Activated CD8-positive, alpha-beta memory T cell treated with anti-CD3 and anti-CD28 coated beads, Interleukin-2, amount 50 U/mL, for 4 hours (primary cell): Measurements from ENCODE around the gene MSL2.
"Not testable (repeated sequence)": the region's sequence is repeated elsewhere in the genome, so short reads cannot be mapped to it uniquely, and the experiment has no call there.

ENCODE experiments used
- DNase-seq: peaks from one replicate; pipeline ENCODE4 v3.0.0-alpha.2; 2020

The MSL2 gene

DNA sequence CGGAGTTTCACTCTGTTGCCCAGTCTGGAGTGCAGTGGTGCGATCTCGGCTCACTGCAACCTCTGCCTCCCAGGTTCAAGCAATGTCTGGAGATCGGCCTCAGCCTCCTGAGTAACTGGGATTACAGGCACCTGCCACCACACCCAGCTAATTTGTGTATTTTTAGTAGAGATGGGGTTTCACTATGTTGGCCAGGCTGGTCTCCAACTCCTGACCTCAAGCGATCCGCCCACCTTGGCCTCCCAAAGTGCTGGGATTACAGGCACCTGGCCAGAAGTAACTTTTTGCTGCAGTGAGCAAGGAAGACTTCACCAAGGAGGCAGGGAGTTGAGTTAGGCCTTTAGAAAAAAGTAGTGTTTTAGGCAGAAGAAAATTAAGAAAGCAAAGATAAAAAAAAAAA is 3.9 kb downstream of the MSL2 start:
- not testable (repeated sequence) for DNase-seq

DNA sequence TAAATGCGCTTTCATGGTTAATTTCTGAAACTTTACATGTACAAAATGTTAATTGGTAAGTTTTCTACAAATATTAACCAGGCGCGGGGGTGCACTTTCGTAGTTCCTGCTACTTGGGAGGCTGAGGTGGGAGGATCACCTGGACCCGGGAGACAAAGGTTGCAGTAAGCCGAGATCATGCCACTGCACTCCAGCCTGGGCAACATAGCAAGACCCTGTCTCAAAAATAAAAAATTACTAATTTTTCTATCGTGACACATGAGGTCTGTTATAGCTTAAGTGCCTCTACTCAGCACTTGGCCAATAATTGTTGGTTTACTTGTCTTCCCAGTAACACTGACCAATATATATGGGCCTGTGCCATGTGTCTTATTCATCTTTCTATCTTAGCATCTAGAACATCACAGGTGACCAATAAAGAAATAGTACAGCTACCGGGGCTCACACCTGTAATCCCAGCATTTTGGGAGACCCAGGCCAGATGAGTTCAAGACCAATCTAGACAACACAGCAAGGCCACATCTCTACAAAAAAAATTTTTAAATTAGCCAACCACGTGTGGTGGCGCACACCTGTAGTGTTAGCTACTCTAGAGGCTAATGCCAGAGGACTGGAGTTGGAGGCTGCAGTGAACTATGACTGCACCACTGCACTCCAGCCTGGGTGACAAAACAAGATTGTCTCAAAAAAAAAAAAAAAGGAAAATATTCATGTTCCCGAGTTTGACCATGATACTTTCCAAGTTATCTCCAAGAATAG is 6.1 kb downstream of the MSL2 start:
- no peak for DNase-seq

GRCh38 chr3:136189043-136189442 is 7.1 kb downstream of the MSL2 start:
- no peak for DNase-seq

GRCh38 chr3:136187868-136188267 is 8.3 kb downstream of the MSL2 start:
- no peak for DNase-seq

DNA sequence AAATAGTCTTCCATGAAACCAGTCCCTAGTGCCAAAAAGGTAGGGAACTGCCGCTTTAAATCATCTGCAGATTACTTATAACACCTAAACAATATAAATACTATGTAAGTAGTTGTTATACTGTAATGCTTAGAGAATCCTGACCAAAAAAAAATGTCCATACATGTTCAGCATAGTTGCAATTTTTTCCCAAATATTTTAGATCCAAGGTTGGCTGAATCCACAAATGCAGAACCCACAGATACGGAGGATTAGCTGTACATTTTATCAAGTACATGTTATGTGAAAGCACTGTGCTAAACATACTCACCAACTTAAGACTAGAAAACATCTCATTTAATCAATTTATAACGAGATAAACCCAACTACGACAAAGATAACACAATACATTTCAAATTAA is 9.3 kb downstream of the MSL2 start:
- no peak for DNase-seq

- no peak for DNase-seq
Measured at GRCh38 chr3:136186344-136186743, 9.8 kb downstream of the MSL2 start.

DNA sequence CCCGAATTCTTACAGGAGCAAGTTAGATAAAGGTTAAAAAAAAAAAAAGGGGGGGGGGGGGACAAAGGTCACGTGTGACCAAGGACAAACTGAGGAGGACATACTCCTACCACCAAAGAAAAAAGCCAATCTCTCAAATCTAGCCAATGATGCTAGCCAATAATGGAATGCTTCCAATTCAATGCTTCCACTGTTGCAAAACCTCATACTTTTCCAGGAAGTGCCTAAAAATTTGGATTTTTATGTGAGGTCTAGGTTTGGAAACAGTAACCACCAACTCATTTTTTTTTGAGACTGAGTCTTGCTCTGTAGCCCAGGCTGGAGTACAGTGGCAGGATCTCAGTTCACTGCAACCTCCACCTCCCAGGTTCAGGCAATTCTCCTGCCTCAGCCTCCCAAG is 11.4 kb downstream of the MSL2 start:
- no peak for DNase-seq

DNA sequence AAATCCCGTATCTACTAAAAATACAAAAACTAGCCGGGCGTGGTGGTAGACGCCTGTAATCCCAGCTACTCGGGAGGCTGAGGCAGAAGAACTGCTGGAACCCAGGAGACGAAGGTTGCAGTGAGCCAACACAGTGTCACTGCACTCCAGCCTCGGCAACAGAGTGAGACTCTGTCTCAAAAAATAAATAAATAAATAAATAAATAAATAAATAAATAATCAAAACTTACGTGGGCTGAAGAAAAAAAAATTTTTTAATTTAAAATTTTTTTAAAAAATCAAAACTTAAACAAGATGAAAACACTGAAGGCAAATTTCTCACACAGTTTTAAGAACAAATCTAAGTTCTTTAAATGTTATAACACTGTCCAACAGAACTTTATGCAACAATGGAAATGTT is 14.4 kb downstream of the MSL2 start:
- no peak for DNase-seq

DNA sequence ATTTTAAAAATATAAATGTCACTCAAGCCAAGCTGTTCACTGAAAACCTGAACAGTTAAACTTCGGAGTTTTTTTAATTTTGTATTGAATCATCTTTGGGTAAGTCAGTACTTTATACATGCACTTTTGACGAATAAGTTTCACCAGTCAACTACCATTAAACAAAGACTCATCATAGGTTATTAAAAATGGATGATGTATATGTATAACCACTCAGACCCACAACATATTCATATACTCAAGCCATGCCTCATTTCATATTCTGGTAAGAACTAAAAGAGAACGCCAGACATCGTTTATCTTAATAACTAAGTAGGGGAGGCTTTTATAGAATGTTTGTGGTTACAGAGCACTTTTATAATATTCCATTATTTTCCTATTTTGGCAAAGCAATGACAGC is 18.3 kb downstream of the MSL2 start:
- no peak for DNase-seq

- no peak for DNase-seq
Measured at GRCh38 chr3:136173939-136174490, 22.1 kb downstream of the MSL2 start.

DNA sequence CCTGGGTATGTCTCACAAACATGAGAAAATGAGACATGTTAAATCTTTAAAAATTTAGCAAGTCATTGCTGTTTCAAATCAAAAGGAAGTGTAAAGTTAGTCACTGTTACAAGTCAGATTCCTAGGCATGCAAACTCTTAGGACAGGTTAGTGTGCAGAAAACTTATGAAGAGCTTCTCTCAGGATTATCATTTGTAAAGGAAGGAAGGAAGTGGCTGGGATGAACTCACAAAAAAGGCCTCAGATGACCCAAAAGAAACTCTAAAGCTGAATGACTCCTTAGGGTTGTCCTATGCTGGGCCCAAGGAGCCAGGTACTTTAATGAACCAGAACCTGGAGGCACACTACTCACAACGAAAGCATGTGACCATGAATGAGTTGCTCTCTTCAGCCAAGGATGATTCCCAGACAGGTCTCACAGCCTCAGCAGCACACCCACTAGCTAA is 25.0 kb downstream of the MSL2 start:
- no peak for DNase-seq

DNA sequence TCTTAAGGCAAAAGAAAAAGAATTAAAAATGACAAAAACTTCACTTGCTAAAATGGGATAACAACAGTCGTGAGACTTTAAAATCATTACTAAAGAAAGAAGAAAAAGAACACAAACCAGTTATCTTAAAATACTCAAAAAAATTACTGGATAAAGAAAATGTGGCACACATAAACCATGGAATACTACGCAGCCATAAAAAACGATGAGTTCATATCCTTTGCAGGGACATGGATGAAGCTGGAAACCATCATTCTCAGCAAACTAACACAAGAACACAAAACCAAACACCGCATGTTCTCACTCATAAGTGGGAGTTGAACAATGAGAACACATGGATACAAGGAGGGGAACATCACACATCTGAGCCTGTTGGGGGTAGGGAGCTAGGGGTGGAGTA is 27.9 kb downstream of the MSL2 start:
- DNase-seq, result not testable (repeated sequence)

DNA sequence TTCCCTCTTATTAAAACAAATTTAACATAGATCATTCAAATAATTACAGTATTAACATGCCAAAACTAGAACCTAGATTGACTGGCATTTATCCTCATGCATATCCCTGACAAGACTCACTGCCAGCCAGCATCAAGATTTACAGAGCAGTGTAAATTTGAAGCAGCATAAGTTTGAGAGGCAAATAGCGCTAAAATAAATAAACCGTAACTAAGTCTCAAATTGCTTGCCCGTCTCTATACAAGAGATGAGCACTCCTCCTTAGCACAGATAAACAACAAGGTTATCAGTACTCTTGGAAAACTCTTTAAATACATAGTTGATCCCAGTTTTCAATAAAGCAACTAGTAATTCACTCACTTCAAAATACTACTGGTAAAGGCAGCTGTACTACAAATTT is 29.6 kb downstream of the MSL2 start:
- DNase-seq, result no peak

DNA sequence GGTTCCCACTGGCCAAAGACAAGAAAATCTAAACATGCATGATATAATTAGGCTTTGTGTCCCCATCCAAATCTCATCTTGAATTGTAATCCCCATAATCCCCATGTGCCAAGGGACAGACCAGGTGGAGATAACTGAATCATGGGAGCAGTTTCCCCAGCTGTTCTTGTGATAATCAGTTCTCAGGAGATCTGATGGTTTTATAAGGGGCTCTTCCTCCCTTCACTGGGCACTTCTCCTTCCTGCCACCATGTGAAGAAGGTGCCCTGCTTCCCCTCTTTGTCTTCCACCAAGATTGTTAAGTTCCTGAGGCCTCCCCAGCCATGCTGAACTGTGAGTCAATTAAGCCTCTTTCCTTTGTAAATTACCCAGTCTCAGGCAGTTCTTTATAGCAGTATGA is 32.5 kb downstream of the MSL2 start:
- DNase-seq, result not testable (repeated sequence)

- no peak for DNase-seq
Measured at GRCh38 chr3:136162322-136162721, 33.8 kb downstream of the MSL2 start.

GRCh38 chr3:136161516-136161915 is 34.6 kb downstream of the MSL2 start:
- no peak for DNase-seq

GRCh38 chr3:136152963-136153362 is 43.2 kb downstream of the MSL2 start:
- DNase-seq, result no peak

GRCh38 chr3:136152176-136152843 is 43.8 kb downstream of the MSL2 start:
- no peak for DNase-seq

DNA sequence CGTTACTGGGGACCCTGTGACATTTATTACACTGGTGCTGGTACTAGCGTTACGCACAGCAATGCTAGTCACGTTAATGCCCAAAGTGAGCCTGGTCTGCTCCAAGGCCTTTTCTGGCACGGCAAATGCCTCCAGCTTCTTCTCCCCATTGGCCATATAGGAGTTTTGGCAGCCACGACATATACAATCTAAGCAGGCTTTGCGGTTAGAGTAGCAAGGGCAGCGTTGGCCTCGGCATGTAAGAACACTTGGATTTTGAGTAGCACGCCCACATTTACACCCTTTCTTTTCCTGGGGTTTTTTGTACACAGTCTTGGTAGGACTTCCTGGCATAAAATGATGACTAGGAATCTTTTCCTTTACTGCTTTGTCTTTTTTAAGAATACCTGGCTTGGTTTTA is 44.9 kb downstream of the MSL2 start:
- no peak for DNase-seq

GRCh38 chr3:136149667-136150066 is 46.5 kb downstream of the MSL2 start:
- no peak for DNase-seq

- no peak for DNase-seq
Measured at GRCh38 chr3:136146981-136147729, 49.0 kb downstream of the MSL2 start.

GRCh38 chr3:136144397-136144796 is 51.7 kb downstream of the MSL2 start:
- DNase-seq, result not testable (repeated sequence)

DNA sequence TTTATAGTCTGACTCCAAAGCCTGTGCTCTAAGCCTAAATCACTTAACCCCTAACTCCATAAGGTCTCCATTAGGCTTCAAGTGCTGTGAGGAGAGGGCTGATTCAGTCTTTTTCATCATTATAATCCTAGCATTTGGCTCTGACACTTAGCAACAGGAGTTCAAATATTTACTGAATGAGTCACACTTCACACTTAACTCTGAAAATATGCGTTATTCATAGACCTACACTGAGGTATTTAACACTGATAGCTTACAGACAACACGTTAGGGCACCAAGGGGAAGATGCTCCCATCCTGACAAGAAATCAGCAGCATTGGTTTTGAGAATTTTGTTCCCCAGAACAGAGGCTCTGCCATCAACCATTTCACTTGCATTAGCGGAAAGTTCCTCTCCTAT is 53.5 kb downstream of the MSL2 start:
- DNase-seq, result no peak

DNA sequence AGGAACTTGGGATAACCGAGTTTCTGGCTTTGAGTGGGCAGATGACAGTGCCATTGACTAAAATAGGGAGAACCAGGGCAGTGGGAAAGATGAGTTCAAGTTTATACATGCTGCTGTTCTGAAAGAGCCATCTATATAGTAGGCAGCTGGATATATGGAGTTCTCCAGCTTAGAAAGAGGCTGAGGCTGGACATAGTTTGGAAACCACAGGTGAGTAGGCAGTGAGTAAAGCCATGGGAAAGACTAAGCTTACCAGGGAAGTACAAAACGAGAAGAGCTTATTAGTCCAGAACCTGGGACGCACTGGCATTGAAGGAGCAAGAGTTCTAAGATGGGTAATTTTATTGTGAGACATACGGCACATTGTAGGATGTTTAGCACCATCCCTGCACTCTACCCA is 54.2 kb downstream of the MSL2 start:
- no peak for DNase-seq
